Cardiac muscle cell (in vitro differentiated cells and primary cell): ENCODE measurements around the gene FXYD7. TPM values are rescaled to one million over a fixed set of nuclear protein-coding genes. Genes with fewer than 3 reads are reported as not detected.

Source experiments
- DNase-seq, 2 donors: peaks; one replicate each; pipeline versions ENCODE4 v3.0.0 to v3.0.0-alpha.2; 2010 to 2017; ENCODE audit warnings: low read depth in 1 of 2, low spot score in 1 of 2
- H3K27ac ChIP-seq: fragments of 200-600 bp; sonication (generic); 2 replicates; pipeline ENCODE4 v1.5.1; 2016
- H3K27me3 ChIP-seq: fragments of 200-600 bp; sonication (generic); 2 replicates; pipeline ENCODE4 v1.6.0; 2016; ENCODE audit warnings: control low read depth
- H3K36me3 ChIP-seq: fragments of 200-600 bp; sonication (generic); 2 replicates; pipeline ENCODE4 v1.5.1; 2016; ENCODE audit warnings: control low read depth
- H3K4me1 ChIP-seq: fragments of 200-600 bp; sonication (generic); 2 replicates; pipeline ENCODE4 v1.8.1; 2017; ENCODE audit warnings: low read depth, mild to moderate bottlenecking, mixed run types
- H3K4me3 ChIP-seq: fragments of 200-600 bp; sonication (generic); 2 replicates; pipeline ENCODE4 v1.5.1; 2016; ENCODE audit warnings: mild to moderate bottlenecking
- H3K9me3 ChIP-seq: fragments of 200-600 bp; sonication (generic); 2 replicates; pipeline ENCODE4 v1.5.1; 2017; ENCODE audit warnings: low read depth, mild to moderate bottlenecking, control low read depth
- polyA plus RNA-seq: library from polyadenylated mRNA; unstranded; fragments of >200 nt; fragmentation: Nextera tagmentation; extraction: Ambion mirVana; gene quantifications from 2 replicates; pipeline ENCODE4 v1.2.1, GENCODE V29; 2016
- total RNA-seq: library from RNA; depleted of rRNA; stranded (reverse); fragments of >200 nt; gene quantifications from 2 replicates; pipeline ENCODE4 v1.2.3, GENCODE V29; 2016
- TF ChIP-seq, protein P1 (sequence below): IDR thresholded peaks from 2 replicates; pipeline ENCODE4 v1.5.1; 2012; ENCODE audit warnings: low read depth, mild to moderate bottlenecking, low read length

Gene FXYD7
- total and polyA plus RNA-seq, 2 experiments from 2014 or later: 2.6 to 3.5 TPM

DNA sequence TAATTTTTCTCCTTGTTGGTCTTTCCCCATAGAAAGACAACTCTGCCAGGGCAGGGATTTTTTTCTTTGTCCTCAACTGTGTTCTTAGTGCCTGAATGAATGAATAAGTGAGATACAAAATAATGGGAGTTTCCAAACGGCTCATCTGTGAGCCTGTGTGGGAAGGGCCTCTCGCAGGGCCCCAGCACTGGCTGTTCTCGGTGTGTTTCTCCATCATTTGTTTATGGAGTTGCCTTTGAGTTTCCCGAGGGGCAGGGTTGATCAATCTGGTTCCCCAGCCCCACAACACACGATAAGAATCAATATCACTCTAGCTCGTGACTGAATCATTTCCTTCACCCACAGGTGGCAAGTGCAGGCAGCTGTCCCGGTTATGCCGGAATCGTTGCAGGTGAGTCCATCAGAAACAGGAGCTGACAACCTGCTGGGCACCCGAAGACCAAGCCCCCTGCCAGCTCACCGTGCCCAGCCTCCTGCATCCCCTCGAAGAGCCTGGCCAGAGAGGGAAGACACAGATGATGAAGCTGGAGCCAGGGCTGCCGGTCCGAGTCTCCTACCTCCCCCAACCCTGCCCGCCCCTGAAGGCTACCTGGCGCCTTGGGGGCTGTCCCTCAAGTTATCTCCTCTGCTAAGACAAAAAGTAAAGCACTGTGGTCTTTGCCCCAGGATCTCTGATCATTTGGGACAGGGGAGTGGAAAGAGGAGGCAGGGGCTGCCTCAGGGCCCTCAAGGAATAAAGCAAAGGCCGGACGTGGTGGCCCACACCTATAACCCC lies 26.4 kb downstream of the FXYD7 start:
- Histone ChIP-seq H3K36me3 (no peaks in the 10 kb centered on the region), H3K9me3 (no peaks in the 10 kb centered on the region), H3K4me1 (no peaks in the 10 kb centered on the region), H3K27ac (no peak overlapping the region), H3K27me3 (no peaks in the 10 kb centered on the region), H3K4me3 (no peak overlapping the region)
- TF ChIP-seq, protein P1, sequence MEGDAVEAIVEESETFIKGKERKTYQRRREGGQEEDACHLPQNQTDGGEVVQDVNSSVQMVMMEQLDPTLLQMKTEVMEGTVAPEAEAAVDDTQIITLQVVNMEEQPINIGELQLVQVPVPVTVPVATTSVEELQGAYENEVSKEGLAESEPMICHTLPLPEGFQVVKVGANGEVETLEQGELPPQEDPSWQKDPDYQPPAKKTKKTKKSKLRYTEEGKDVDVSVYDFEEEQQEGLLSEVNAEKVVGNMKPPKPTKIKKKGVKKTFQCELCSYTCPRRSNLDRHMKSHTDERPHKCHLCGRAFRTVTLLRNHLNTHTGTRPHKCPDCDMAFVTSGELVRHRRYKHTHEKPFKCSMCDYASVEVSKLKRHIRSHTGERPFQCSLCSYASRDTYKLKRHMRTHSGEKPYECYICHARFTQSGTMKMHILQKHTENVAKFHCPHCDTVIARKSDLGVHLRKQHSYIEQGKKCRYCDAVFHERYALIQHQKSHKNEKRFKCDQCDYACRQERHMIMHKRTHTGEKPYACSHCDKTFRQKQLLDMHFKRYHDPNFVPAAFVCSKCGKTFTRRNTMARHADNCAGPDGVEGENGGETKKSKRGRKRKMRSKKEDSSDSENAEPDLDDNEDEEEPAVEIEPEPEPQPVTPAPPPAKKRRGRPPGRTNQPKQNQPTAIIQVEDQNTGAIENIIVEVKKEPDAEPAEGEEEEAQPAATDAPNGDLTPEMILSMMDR: no peak
- no peak for DNase-seq

DNA sequence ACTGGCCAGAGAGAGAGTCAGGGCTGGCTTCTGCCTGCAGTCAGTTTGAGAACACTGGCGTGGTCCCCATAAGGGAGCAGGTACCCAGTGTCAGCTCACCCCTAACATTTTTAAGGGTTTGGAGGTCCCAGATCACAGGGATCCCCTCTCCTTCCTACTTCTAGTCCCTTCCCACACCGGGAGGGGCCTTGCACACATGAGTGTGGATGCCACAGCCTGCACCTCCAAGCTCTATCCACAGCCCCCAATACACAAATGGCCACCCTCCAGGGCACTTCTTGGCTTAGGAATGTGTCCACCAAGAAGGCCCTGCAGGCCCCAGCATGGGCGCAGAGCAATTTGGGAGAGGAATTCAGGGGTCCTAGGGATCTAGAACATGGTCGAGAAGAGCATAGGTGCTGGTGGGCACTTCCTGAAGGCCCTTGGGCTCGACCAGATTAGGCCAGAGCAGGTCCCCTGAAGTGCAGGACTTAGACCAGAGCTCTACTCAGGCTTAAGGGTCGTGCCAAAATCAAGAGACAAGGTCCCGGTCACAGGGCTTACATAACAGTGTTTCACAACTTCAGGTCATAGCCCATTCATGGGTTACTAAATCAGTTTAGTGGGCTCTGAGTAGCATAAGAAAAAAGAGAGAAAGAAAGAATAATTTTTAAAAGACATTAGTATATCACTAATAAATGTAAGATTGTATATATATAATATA lies 27.5 kb downstream of the FXYD7 start:
- Histone ChIP-seq H3K36me3 (no peaks in the 10 kb centered on the region), H3K9me3 (no peaks in the 10 kb centered on the region), H3K4me1 (no peaks in the 10 kb centered on the region), H3K27ac (no peak overlapping the region), H3K27me3 (no peaks in the 10 kb centered on the region), H3K4me3 (no peak overlapping the region)
- DNase-seq: peak in 1 of 2 donors; percentile 42
- TF ChIP-seq, protein P1: no peak

DNA sequence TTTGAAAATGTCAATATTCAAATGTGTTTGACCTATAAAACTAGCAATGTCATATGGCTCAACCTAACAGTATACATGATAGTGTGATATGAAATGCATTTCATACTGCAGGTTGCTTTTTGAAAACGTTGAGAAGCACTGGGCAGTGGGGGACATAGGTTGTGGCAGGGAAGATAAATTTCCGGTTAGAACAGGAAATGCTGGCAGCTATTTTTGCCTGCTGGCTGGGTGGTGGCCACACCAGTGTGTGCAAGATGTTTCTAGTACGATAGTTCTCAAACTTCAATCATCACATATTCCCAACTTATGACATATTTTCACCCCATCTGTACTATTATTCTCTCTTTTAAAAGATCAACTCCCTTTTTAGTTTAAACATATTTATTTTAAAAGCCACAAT lies 28.7 kb downstream of the FXYD7 start:
- Histone ChIP-seq H3K36me3 (no peaks in the 10 kb centered on the region), H3K4me1 (no peaks in the 10 kb centered on the region), H3K4me3 (no peak overlapping the region), H3K27ac (no peak overlapping the region), H3K9me3 (no peaks in the 10 kb centered on the region), H3K27me3 (no peaks in the 10 kb centered on the region)
- TF ChIP-seq, protein P1: no peak
- DNase-seq: no peak

DNA sequence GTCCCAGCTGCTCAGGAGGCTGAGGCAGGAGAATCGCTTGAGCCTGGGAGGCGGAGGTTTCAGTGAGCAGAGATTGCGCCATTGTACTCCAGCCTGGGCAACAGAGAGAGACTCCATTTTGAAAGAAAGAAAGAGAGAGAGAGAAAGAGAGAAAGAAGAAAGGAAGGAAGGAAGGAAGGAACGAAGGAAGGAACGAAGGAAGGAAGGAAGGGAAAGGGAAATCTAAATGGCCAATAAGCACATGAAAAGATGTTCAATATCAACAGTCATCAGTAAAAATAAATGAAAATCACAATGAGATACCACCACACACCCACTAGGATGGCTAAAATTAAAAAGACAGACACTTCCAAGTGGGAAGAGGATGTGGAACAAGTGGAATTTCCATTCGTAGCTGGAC lies 31.2 kb downstream of the FXYD7 start:
- Histone ChIP-seq H3K27ac (no peak overlapping the region), H3K4me3 (no peak overlapping the region), H3K9me3 (no peaks in the 10 kb centered on the region), H3K36me3 (no peaks in the 10 kb centered on the region), H3K4me1 (no peaks in the 10 kb centered on the region), H3K27me3 (no peaks in the 10 kb centered on the region)
- no peak for DNase-seq
- TF ChIP-seq, protein P1: no peak

DNA sequence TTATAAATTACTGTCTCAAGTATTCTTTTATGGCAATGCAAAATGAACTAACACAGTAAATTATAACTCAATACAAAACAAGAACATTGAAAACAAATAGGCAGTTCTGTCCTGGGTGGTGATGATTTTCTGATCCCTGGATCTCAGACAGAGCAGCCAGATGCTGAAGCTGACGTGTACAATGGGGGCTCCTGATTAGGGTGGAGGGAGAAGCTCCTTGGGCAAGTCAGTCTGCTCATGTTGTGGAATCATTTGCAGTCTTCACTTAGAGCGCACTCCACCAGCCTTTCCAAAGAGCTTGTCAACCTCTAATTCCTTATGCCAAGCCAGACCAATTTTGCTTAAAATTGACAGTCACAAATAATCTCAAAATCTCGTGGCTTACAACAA lies 33.1 kb downstream of the FXYD7 start:
- Histone ChIP-seq H3K4me3 (no peak overlapping the region), H3K27me3 (no peaks in the 10 kb centered on the region), H3K36me3 (no peaks in the 10 kb centered on the region), H3K9me3 (no peaks in the 10 kb centered on the region), H3K27ac (no peak overlapping the region), H3K4me1 (no peaks in the 10 kb centered on the region)
- no peak for DNase-seq
- TF ChIP-seq, protein P1: no peak
